Body of pancreas (tissue), 4 donors: Measurements from ENCODE around the gene FBXO42.

ENCODE experiments used
- POLR2A ChIP-seq, 3 donors: fragments of 450-650 bp; IDR thresholded peaks; one replicate each; pipeline ENCODE4 v1.6.1; 2016; ENCODE audit warnings: antibody characterized with exemption in 3 of 3, mild to moderate bottlenecking in 2 of 3
- TF ChIP-seq, protein P1 (sequence below), 7 experiments: fragments of 450-650 bp in 4 of 7; fragments of 200-600 bp in 3 of 7; sonication (generic) in 3 of 7; IDR thresholded peaks; one replicate each; pipeline ENCODE4 v1.5.1; 2016 to 2019; ENCODE audit warnings: antibody characterized with exemption in 7 of 7

DNA sequence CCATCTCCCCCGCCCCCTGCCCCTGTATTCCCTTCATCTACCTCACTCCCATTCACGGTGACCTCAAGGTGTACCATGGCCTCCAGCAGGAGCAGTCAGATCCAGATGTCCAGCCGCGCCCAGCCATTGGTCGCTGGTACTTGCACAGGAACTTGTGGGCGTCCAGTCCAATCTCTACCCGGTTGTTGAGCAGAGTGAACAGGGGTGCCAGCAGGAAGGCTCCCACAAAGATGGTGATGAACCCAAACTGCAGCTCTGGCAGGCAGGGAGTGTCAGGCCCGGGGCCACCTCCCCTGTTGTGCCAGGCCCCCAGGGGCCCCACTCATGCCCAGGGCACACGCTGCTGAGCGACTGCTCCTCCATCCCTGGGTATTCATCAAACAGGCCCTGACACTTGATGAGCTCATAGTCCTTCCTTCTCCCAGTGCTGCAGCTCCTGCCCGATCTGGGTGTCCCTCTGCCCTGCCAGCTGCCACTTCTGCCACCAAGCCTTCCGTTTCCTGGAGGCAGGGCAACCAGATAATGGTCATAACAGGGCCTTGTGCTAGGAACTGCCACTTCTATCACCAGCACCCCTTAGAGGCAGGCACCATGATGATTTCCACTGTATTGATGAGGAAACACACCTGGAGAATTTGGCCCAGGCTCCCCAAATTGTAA is 134.1 kb downstream of the FBXO42 start:
- TF ChIP-seq POLR2A (IDR thresholded peaks at IDR 0.05), result no peak
- TF ChIP-seq, protein P1, sequence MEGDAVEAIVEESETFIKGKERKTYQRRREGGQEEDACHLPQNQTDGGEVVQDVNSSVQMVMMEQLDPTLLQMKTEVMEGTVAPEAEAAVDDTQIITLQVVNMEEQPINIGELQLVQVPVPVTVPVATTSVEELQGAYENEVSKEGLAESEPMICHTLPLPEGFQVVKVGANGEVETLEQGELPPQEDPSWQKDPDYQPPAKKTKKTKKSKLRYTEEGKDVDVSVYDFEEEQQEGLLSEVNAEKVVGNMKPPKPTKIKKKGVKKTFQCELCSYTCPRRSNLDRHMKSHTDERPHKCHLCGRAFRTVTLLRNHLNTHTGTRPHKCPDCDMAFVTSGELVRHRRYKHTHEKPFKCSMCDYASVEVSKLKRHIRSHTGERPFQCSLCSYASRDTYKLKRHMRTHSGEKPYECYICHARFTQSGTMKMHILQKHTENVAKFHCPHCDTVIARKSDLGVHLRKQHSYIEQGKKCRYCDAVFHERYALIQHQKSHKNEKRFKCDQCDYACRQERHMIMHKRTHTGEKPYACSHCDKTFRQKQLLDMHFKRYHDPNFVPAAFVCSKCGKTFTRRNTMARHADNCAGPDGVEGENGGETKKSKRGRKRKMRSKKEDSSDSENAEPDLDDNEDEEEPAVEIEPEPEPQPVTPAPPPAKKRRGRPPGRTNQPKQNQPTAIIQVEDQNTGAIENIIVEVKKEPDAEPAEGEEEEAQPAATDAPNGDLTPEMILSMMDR (IDR thresholded peaks at IDR 0.05), result no peak
